Cerebellar nuclear complex (tissue), 1 donor: Measurements from ENCODE around the gene ANKRD37.

Experiments used
- DNase-seq, 2 experiments: peaks; one replicate each; lab custom pipeline; 2025; lab: John Stamatoyannopoulos, UW

The ANKRD37 gene

GRCh38 chr4:185421366-185422124 lies 24.9 kb downstream of the ANKRD37 start:
- no peak for DNase-seq

GRCh38 chr4:185424905-185425646 lies 28.4 kb downstream of the ANKRD37 start:
- DNase-seq, result no peak

GRCh38 chr4:185425647-185426352 lies 29.2 kb downstream of the ANKRD37 start, which contains the start of gene UFSP2:
Gene UFSP2 (minus strand): TSS chr4:185425964. CDS start chr4:185425868, 96 bp downstream.
- DNase-seq, result peak in 1 of 2 experiments; percentile 32

- no peak for DNase-seq
Measured at GRCh38 chr4:185426960-185427688, 30.5 kb downstream of the ANKRD37 start.

- DNase-seq, result no peak
Measured at GRCh38 chr4:185429660-185430059, 33.0 kb downstream of the ANKRD37 start.

GRCh38 chr4:185435466-185435865 lies 38.8 kb downstream of the ANKRD37 start:
- DNase-seq, result no peak

- DNase-seq, result no peak
Measured at GRCh38 chr4:185437809-185438208, 41.2 kb downstream of the ANKRD37 start.

- DNase-seq, result no peak
Measured at GRCh38 chr4:185441479-185441878, 44.8 kb downstream of the ANKRD37 start.

- DNase-seq, result no peak
Measured at GRCh38 chr4:185445209-185445608, 48.6 kb downstream of the ANKRD37 start.
